Endodermal cell (in vitro differentiated cells): ENCODE measurements around the gene DTNBP1. TPM values are rescaled to one million over a fixed set of nuclear protein-coding genes. Genes with fewer than 3 reads are reported as not detected.

Source experiments
- DNase-seq: peaks from one replicate; pipeline ENCODE4 v3.0.0-alpha.2; 2017
- H3K27ac ChIP-seq: 2 replicates; pipeline ENCODE4 v1.5.1; 2013; ENCODE audit warnings: mild to moderate bottlenecking, low read depth, low read length, moderate library complexity
- H3K27me3 ChIP-seq: 2 replicates; pipeline ENCODE4 v1.6.1; 2013; ENCODE audit warnings: mild to moderate bottlenecking, low read length, moderate library complexity; ENCODE audit not compliant: insufficient read depth, control insufficient read depth, poor library complexity, severe bottlenecking
- H3K36me3 ChIP-seq: 2 replicates; pipeline ENCODE4 v1.7.0; 2013; ENCODE audit warnings: mild to moderate bottlenecking, low read length, moderate library complexity; ENCODE audit not compliant: control insufficient read depth, insufficient read depth
- H3K4me1 ChIP-seq: one replicate; pipeline ENCODE4 v1.7.0; 2013; ENCODE audit warnings: low read length; ENCODE audit not compliant: control insufficient read depth, insufficient read depth
- H3K4me3 ChIP-seq: 2 replicates; pipeline ENCODE4 v1.5.1; 2013; ENCODE audit warnings: mild to moderate bottlenecking, low read length, moderate library complexity
- H3K9ac ChIP-seq: 2 replicates; pipeline ENCODE4 v1.6.1; 2013; ENCODE audit warnings: mild to moderate bottlenecking, low read length, moderate library complexity; ENCODE audit not compliant: poor library complexity, severe bottlenecking; ENCODE audit errors: extremely low read depth
- H3K9me3 ChIP-seq: 2 replicates; pipeline ENCODE4 v1.6.1; 2013; ENCODE audit warnings: mild to moderate bottlenecking, low read length, moderate library complexity; ENCODE audit not compliant: control insufficient read depth
- H3K27ac Mint-ChIP-seq: 2 replicates; pipeline ENCODE4 v1.8.0; 2020; ENCODE audit warnings: mixed read lengths
- H3K27me3 Mint-ChIP-seq: 2 replicates; pipeline ENCODE4 v1.8.0; 2021; ENCODE audit warnings: mild to moderate bottlenecking, mixed read lengths; ENCODE audit not compliant: insufficient read depth
- H3K36me3 Mint-ChIP-seq: 2 replicates; pipeline ENCODE4 v1.8.0; 2020; ENCODE audit warnings: low read depth, mixed read lengths
- H3K4me1 Mint-ChIP-seq: 2 replicates; pipeline ENCODE4 v1.8.0; 2020; ENCODE audit warnings: mixed read lengths
- H3K4me3 Mint-ChIP-seq: 2 replicates; pipeline ENCODE4 v1.8.0; 2020; ENCODE audit warnings: mild to moderate bottlenecking, moderate library complexity, mixed read lengths
- H3K9me3 Mint-ChIP-seq: 2 replicates; pipeline ENCODE4 v1.8.0; 2020; ENCODE audit warnings: mild to moderate bottlenecking, mixed read lengths
- CTCF ChIP-seq: fragments of 200-600 bp; sonication (generic); conservative IDR thresholded peaks from 2 replicates; pipeline ENCODE4 v1.5.0; 2021; ENCODE audit warnings: antibody characterized with exemption, mild to moderate bottlenecking
- WGBS, 2 experiments: methylation state at CpG; one replicate each; pipeline versions ENCODE4 v1.1.5 to v1.1.7; 2013; ENCODE audit warnings: missing lambda C conversion rate in 2 of 2, mixed read lengths in 1 of 2; ENCODE audit not compliant: insufficient coverage in 1 of 2, insufficient read length in 1 of 2; 5-methylcytosine and 5-hydroxymethylcytosine counted together
- total RNA-seq, 2 donors: library from RNA; stranded (reverse); fragmentation: NEBNext Ultra II Directional in 1 of 2; extraction: Animal tissue kit (Norgen Biotek cat#: 25700) in 1 of 2; gene quantifications; 2 replicates in 1 of 2; 3 replicates in 1 of 2; pipeline ENCODE4 v1.2.1, GENCODE V29; 2021

The DTNBP1 gene
- total RNA-seq, 2 donors from 2014 or later = 14.1 to 31.4 TPM

GRCh38 chr6:15575357-15576033 lies 87.3 kb downstream of the DTNBP1 start:
- no peak for TF ChIP-seq CTCF
- 95 to 97% methylated on average over 4 to 5 of the region's 5 CpGs for WGBS, 2 experiments
- Histone ChIP-seq H3K27ac (no peak overlapping the region), H3K36me3 (no peaks in the 10 kb centered on the region), H3K9me3 (peaks cover 7% of the 10 kb centered on the region), H3K4me1 (no peaks in the 10 kb centered on the region), H3K27me3 (no peaks in the 10 kb centered on the region), H3K4me3 (no peak overlapping the region), H3K9ac (no peak overlapping the region)
- no peaks in the 10 kb centered on the region for H3K27me3 Mint-ChIP-seq
- H3K4me1 Mint-ChIP-seq = peaks cover 3% of the 10 kb centered on the region
- H3K27ac Mint-ChIP-seq = no peak overlapping the region
- no peak overlapping the region for H3K4me3 Mint-ChIP-seq
- DNase-seq = no peak
- no peaks in the 10 kb centered on the region for H3K9me3 Mint-ChIP-seq
- H3K36me3 Mint-ChIP-seq = no peaks in the 10 kb centered on the region

GRCh38 chr6:15574486-15574885 lies 88.3 kb downstream of the DTNBP1 start:
- Histone ChIP-seq H3K36me3 (no peaks in the 10 kb centered on the region), H3K4me1 (no peaks in the 10 kb centered on the region), H3K27ac (no peak overlapping the region), H3K9me3 (peaks cover 7% of the 10 kb centered on the region), H3K9ac (no peak overlapping the region), H3K4me3 (no peak overlapping the region), H3K27me3 (no peaks in the 10 kb centered on the region)
- peaks cover 3% of the 10 kb centered on the region for H3K36me3 Mint-ChIP-seq
- no peak overlapping the region for H3K27ac Mint-ChIP-seq
- H3K9me3 Mint-ChIP-seq = no peaks in the 10 kb centered on the region
- no peak overlapping the region for H3K4me3 Mint-ChIP-seq
- WGBS, 2 experiments = 92 to 100% methylated on average over 1 to 3 of the region's 3 CpGs
- DNase-seq = no peak
- H3K27me3 Mint-ChIP-seq = no peaks in the 10 kb centered on the region
- no peak for TF ChIP-seq CTCF
- H3K4me1 Mint-ChIP-seq = peaks cover 4% of the 10 kb centered on the region

GRCh38 chr6:15574023-15574422 lies 88.8 kb downstream of the DTNBP1 start:
- TF ChIP-seq CTCF = no peak
- no peak overlapping the region for H3K27ac Mint-ChIP-seq
- no peaks in the 10 kb centered on the region for H3K9me3 Mint-ChIP-seq
- Histone ChIP-seq H3K27ac (no peak overlapping the region), H3K4me1 (no peaks in the 10 kb centered on the region), H3K36me3 (no peaks in the 10 kb centered on the region), H3K27me3 (no peaks in the 10 kb centered on the region), H3K4me3 (no peak overlapping the region), H3K9ac (no peak overlapping the region), H3K9me3 (peaks cover 7% of the 10 kb centered on the region)
- no peaks in the 10 kb centered on the region for H3K27me3 Mint-ChIP-seq
- H3K4me1 Mint-ChIP-seq = peaks cover 7% of the 10 kb centered on the region
- 67 to 69% methylated on average over 4 of the region's 4 CpGs for WGBS, 2 experiments
- H3K4me3 Mint-ChIP-seq = no peak overlapping the region
- DNase-seq = no peak
- peaks cover 3% of the 10 kb centered on the region for H3K36me3 Mint-ChIP-seq
